Measurements from ENCODE around the gene PHLDA1.

The PHLDA1 gene

GRCh38 chr12:76037130-76038103 is 5.8 kb upstream of the PHLDA1 start:
- peak overlapping the region; percentile 2 to 11 (median 2) for H3K27ac Mint-ChIP-seq

GRCh38 chr12:76035045-76035444 is 3.5 kb upstream of the PHLDA1 start:
- H3K27me3 Mint-ChIP-seq (ENCODE audit: low read depth) = no peaks in the 10 kb centered on the region
- no peaks in the 10 kb centered on the region for H3K9me3 Mint-ChIP-seq
- peak overlapping the region; percentile 10 to 58 (median 37) for H3K27ac Mint-ChIP-seq
- no peaks in the 10 kb centered on the region for H3K36me3 Mint-ChIP-seq (ENCODE audit: low read depth)
- peaks cover 40% of the 10 kb centered on the region for H3K4me1 Mint-ChIP-seq
- peak overlapping the region in 2 of 3 experiments; percentile 13 to 74 for H3K4me3 Mint-ChIP-seq
- TF ChIP-seq CTCF (IDR thresholded peaks at IDR 0.05; ENCODE audit: unreplicated experiment in 3 of 3) = no peak

More at GRCh38 chr12:76037130-76038103, 5.8 kb upstream of the PHLDA1 start:
- TF ChIP-seq CTCF (IDR thresholded peaks at IDR 0.05; ENCODE audit: unreplicated experiment in 3 of 3) = peak; percentile 78 to 90 (median 82)
- H3K4me3 Mint-ChIP-seq = peak overlapping the region in 1 of 3 experiments; percentile 2
- H3K27me3 Mint-ChIP-seq (ENCODE audit: low read depth) = no peaks in the 10 kb centered on the region
- H3K4me1 Mint-ChIP-seq = peaks cover 39% of the 10 kb centered on the region
- H3K36me3 Mint-ChIP-seq (ENCODE audit: low read depth) = no peaks in the 10 kb centered on the region
- H3K9me3 Mint-ChIP-seq = no peaks in the 10 kb centered on the region

GRCh38 chr12:76033081-76034011 is 1.8 kb upstream of the PHLDA1 start:
- H3K9me3 Mint-ChIP-seq = no peaks in the 10 kb centered on the region
- peak overlapping the region; percentile 91 to 97 (median 94) for H3K27ac Mint-ChIP-seq
- H3K27me3 Mint-ChIP-seq (ENCODE audit: low read depth) = no peaks in the 10 kb centered on the region
- H3K4me1 Mint-ChIP-seq = peaks cover 48% of the 10 kb centered on the region
- peak overlapping the region; percentile 92 to 97 (median 96) for H3K4me3 Mint-ChIP-seq
- H3K36me3 Mint-ChIP-seq (ENCODE audit: low read depth) = peaks cover 5% of the 10 kb centered on the region
- TF ChIP-seq CTCF (IDR thresholded peaks at IDR 0.05; ENCODE audit: unreplicated experiment in 3 of 3) = no peak

- no peak for TF ChIP-seq CTCF (IDR thresholded peaks at IDR 0.05; ENCODE audit: unreplicated experiment in 3 of 3)
- Mint-ChIP-seq H3K27me3 (ENCODE audit: low read depth) (no peaks in the 10 kb centered on the region), H3K4me3 (peak overlapping the region; percentile 92 to 97 (median 96)), H3K27ac (peak overlapping the region; percentile 91 to 97 (median 94)), H3K9me3 (no peaks in the 10 kb centered on the region), H3K4me1 (peaks cover 43% of the 10 kb centered on the region), H3K36me3 (ENCODE audit: low read depth) (peaks cover 5% of the 10 kb centered on the region)
These were observed 736 bp upstream of the PHLDA1 start for GRCh38 chr12:76032043-76032981.

- peak overlapping the region; percentile 92 to 97 (median 96) for H3K4me3 Mint-ChIP-seq
- no peaks in the 10 kb centered on the region for H3K9me3 Mint-ChIP-seq
- TF ChIP-seq CTCF (IDR thresholded peaks at IDR 0.05; ENCODE audit: unreplicated experiment in 3 of 3) = no peak
- H3K4me1 Mint-ChIP-seq = peaks cover 50% of the 10 kb centered on the region
- peak overlapping the region; percentile 72 to 94 (median 85) for H3K27ac Mint-ChIP-seq
- peaks cover 9% of the 10 kb centered on the region for H3K36me3 Mint-ChIP-seq (ENCODE audit: low read depth)
- H3K27me3 Mint-ChIP-seq (ENCODE audit: low read depth) = no peaks in the 10 kb centered on the region
These were observed 529 bp downstream of the PHLDA1 start for GRCh38 chr12:76031081-76031413.

Data from nephron (organoid).